Endothelial cell of umbilical vein (primary cell): ENCODE data around the gene NFILZ. TPM values are rescaled to one million over a fixed set of nuclear protein-coding genes. Genes with fewer than 3 reads are reported as not detected.

Experiments used
- BruUV-seq: library from RNA; stranded (reverse); fragments of 400-500 nt; replicated peaks from 2 replicates; lab custom pipeline; 2021; lab: Mats Ljungman, UMichigan
- CTCF ChIA-PET: fragments of 300-600, 350-600 bp; sonication (Branson Sonifier 250); formaldehyde crosslinking; loops from one replicate; lab custom pipeline; 2021; ENCODE audit warnings: antibody characterized with exemption, inconsistent platforms; lab: Charles Lee
- POLR2A ChIA-PET: fragments of 300-600, 350-600 bp; sonication (Branson Sonifier 250); formaldehyde crosslinking; loops from one replicate; lab custom pipeline; 2021; ENCODE audit warnings: antibody characterized with exemption, inconsistent platforms; lab: Charles Lee
- DNase-seq: peaks from one replicate; pipeline ENCODE4 v3.0.0-alpha.2; 2011; ENCODE audit warnings: low read depth, low spot score
- FAIRE-seq: peaks from 2 replicates; lab custom pipeline; 2011; peaks lifted over from hg19 to GRCh38; lab: Jason Lieb, UNC
- H2AFZ ChIP-seq: 2 replicates; pipeline ENCODE4 v1.6.0; 2012; ENCODE audit warnings: low read depth, low read length, control low read depth, inconsistent platforms
- H3K27ac ChIP-seq: 2 replicates; pipeline ENCODE4 v1.5.1; 2011; ENCODE audit warnings: low read depth, mild to moderate bottlenecking, control low read depth, low read length, moderate library complexity; ENCODE audit not compliant: insufficient read depth
- H3K27me3 ChIP-seq, 2 experiments: 2 replicates each; pipeline versions ENCODE4 v1.6.0 to v1.6.1; 2011; ENCODE audit warnings: low read length in 2 of 2, mixed read lengths in 1 of 2; ENCODE audit not compliant: control insufficient read depth in 2 of 2, insufficient read depth in 2 of 2
- H3K36me3 ChIP-seq, 2 experiments: 2 replicates in 1 of 2; 3 replicates in 1 of 2; pipeline ENCODE4 v1.5.1; 2011; ENCODE audit warnings: low read length in 2 of 2, mild to moderate bottlenecking in 1 of 2, moderate library complexity in 1 of 2; ENCODE audit not compliant: control insufficient read depth in 2 of 2, insufficient read depth in 2 of 2; ENCODE audit errors: extremely low read depth in 1 of 2
- H3K4me1 ChIP-seq: 3 replicates; pipeline ENCODE4 v1.5.1; 2011; ENCODE audit warnings: mild to moderate bottlenecking, low read length; ENCODE audit not compliant: control insufficient read depth, insufficient read depth; ENCODE audit errors: extremely low read depth
- H3K4me2 ChIP-seq: 2 replicates; pipeline ENCODE4 v1.6.1; 2011; ENCODE audit warnings: low read length, control low read depth, mixed read lengths; ENCODE audit not compliant: insufficient read depth
- H3K4me3 ChIP-seq, 3 experiments: fragments of 200-600 bp in 1 of 3; sonication (generic), shearing (Covaris generic) in 1 of 3; replicated peaks in 1 of 3; 2 replicates each; pipeline ENCODE4 v1.5.1; 2011 to 2016; ENCODE audit warnings: control low read depth in 3 of 3, low read length in 3 of 3, mild to moderate bottlenecking in 2 of 3, inconsistent platforms in 1 of 3, low read depth in 1 of 3, moderate library complexity in 1 of 3; ENCODE audit not compliant: insufficient read depth in 1 of 3
- H3K79me2 ChIP-seq: 2 replicates; pipeline ENCODE4 v1.6.0; 2012; ENCODE audit warnings: low read length, inconsistent platforms; ENCODE audit not compliant: control insufficient read depth, insufficient read depth
- H3K9ac ChIP-seq: replicated peaks from 2 replicates; pipeline ENCODE3; 2011; ENCODE audit warnings: low read length, control low read depth; ENCODE audit not compliant: insufficient read depth; ENCODE audit errors: extremely low read depth
- H3K9me1 ChIP-seq: replicated peaks from 3 replicates; pipeline ENCODE4 v1.6.0; 2011; ENCODE audit warnings: mild to moderate bottlenecking, low read length; ENCODE audit not compliant: control insufficient read depth, insufficient read depth; ENCODE audit errors: extremely low read depth
- H3K9me3 ChIP-seq: replicated peaks from 2 replicates; pipeline ENCODE4 v1.5.1; 2012; ENCODE audit warnings: low read length, inconsistent platforms; ENCODE audit not compliant: control insufficient read depth, insufficient read depth
- H4K20me1 ChIP-seq: replicated peaks from 2 replicates; pipeline ENCODE3; 2011; ENCODE audit warnings: mild to moderate bottlenecking, low read length; ENCODE audit not compliant: control insufficient read depth, insufficient read depth; ENCODE audit errors: extremely low read depth
- CTCF ChIP-seq, 2 donors: IDR thresholded peaks; 1 replicate in 1 of 2; 2 replicates in 1 of 2; pipeline ENCODE4 v1.5.1; 2011; ENCODE audit warnings: low read length in 2 of 2, mild to moderate bottlenecking in 2 of 2, moderate library complexity in 2 of 2, control low read depth in 1 of 2, inconsistent platforms in 1 of 2, low read depth in 1 of 2; ENCODE audit not compliant: insufficient read depth in 1 of 2; ENCODE audit errors: extremely low read depth in 1 of 2
- EZH2 ChIP-seq: IDR thresholded peaks from 2 replicates; pipeline ENCODE4 v1.6.1; 2012; ENCODE audit warnings: borderline replicate concordance, low read depth, mild to moderate bottlenecking, moderate library complexity, low read length, inconsistent platforms; ENCODE audit not compliant: severe bottlenecking
- FOS ChIP-seq: IDR thresholded peaks from 2 replicates; pipeline ENCODE4 v1.6.1; 2011; ENCODE audit warnings: mild to moderate bottlenecking, low read length, moderate library complexity, borderline replicate concordance; ENCODE audit not compliant: insufficient read depth
- GATA2 ChIP-seq: IDR thresholded peaks from 2 replicates; pipeline ENCODE4 v1.7.0; 2011; ENCODE audit warnings: low read depth, mild to moderate bottlenecking, moderate library complexity, mixed read lengths, low read length; ENCODE audit not compliant: insufficient read length, insufficient read depth
- JUN ChIP-seq: IDR thresholded peaks from 2 replicates; pipeline ENCODE4 v1.6.1; 2011; ENCODE audit warnings: borderline replicate concordance, low read depth; ENCODE audit not compliant: insufficient read length, insufficient read depth
- MAX ChIP-seq: IDR thresholded peaks from 2 replicates; pipeline ENCODE4 v1.6.1; 2011; ENCODE audit not compliant: insufficient read depth, insufficient read length
- MYC ChIP-seq: IDR thresholded peaks from one replicate; pipeline ENCODE4 v1.6.1; 2011; ENCODE audit warnings: mild to moderate bottlenecking, low read depth, low read length
- POLR2A ChIP-seq: IDR thresholded peaks from 2 replicates; pipeline ENCODE4 v1.6.1; 2012; ENCODE audit warnings: low read depth, mild to moderate bottlenecking, control low read depth, low read length
- POLR2AphosphoS5 ChIP-seq: IDR thresholded peaks from 2 replicates; pipeline ENCODE4 v1.6.1; 2012; ENCODE audit warnings: low read depth, mild to moderate bottlenecking, control low read depth, low read length, moderate library complexity; ENCODE audit not compliant: insufficient read depth
- dilution Hi-C: fragments of 300-500 bp; cut with MboI; formaldehyde crosslinking; loops from one replicate; pipeline ENCODE4 v1.15.0; 2019; ENCODE audit warnings: low sequenced_read_pairs; ENCODE audit not compliant: extremely low pct_ligation_motif_present
- intact Hi-C: fragments of 100-400 bp; cut with micrococcal nuclease; formaldehyde crosslinking; loops from one replicate; pipeline ENCODE4 v1.10.0; 2022
- polyA plus RNA-seq, 4 experiments: library from polyadenylated mRNA; depleted of rRNA in 3 of 4; stranded (reverse) in 3 of 4; unstranded in 1 of 4; fragments of >200 nt; gene quantifications; 2 replicates each; pipeline versions ENCODE4 v1.2.1 to v1.2.3, GENCODE V29; 2011 to 2012; ENCODE audit warnings: missing spikeins in 1 of 4
- total RNA-seq: library from RNA; stranded (reverse); gene quantifications from 2 replicates; pipeline ENCODE4 v1.2.3, GENCODE V29; 2021

Gene NFILZ
- total and polyA plus RNA-seq, 2 donors (not counting 3 experiments of a cell fraction or from before 2014, with no cell fraction given), result not detected

GRCh38 chr19:8665468-8666213 lies 35.2 kb downstream of the NFILZ start:
- no peaks in the 10 kb centered on the region for H3K27me3 ChIP-seq
- no peak overlapping the region for H3K27ac ChIP-seq
- FAIRE-seq, result no peak
- dilution Hi-C loops (no loop called here), intact Hi-C loops (no loop called here)
- no peaks in the 10 kb centered on the region for H3K9me3 ChIP-seq
- no peaks in the 10 kb centered on the region for H3K4me1 ChIP-seq
- H3K9me1 ChIP-seq, result no peaks in the 10 kb centered on the region
- no peaks in the 10 kb centered on the region for H3K79me2 ChIP-seq
- H3K9ac ChIP-seq, result no peak overlapping the region
- no TSS peak for BruUV-seq
- no peak for TF ChIP-seq JUN
- TF ChIP-seq MAX, result no peak
- TF ChIP-seq CTCF (IDR thresholded peaks at IDR 0.05; ENCODE audit: extremely low read depth in 1 of 2, insufficient read depth in 1 of 2, low read depth in 1 of 2, low read length in 2 of 2), result no peak
- TF ChIP-seq POLR2A, result no peak
- TF ChIP-seq EZH2, result no peak
- TF ChIP-seq FOS, result no peak
- no peak for TF ChIP-seq MYC
- TF ChIP-seq GATA2, result no peak
- TF ChIP-seq POLR2AphosphoS5, result no peak
- POLR2A ChIA-PET, result no interaction called here
- H2AFZ ChIP-seq, result no peak overlapping the region
- H3K4me3 ChIP-seq, result no peak overlapping the region
- DNase-seq, result no peak
- CTCF ChIA-PET, result interaction anchor here (0.8 kb wide), 1 partner anchor 10 kb away, joined by 3 read pairs; no protein-coding TSS in a partner anchor
- no peaks in the 10 kb centered on the region for H3K36me3 ChIP-seq
- H4K20me1 ChIP-seq, result no peaks in the 10 kb centered on the region
- H3K4me2 ChIP-seq, result no peak overlapping the region
